ENCODE measurements around the gene MNDA.
"Not testable (repeated sequence)": the region's sequence is repeated elsewhere in the genome, so short reads cannot be mapped to it uniquely, and the experiment has no call there.

The MNDA gene

DNA sequence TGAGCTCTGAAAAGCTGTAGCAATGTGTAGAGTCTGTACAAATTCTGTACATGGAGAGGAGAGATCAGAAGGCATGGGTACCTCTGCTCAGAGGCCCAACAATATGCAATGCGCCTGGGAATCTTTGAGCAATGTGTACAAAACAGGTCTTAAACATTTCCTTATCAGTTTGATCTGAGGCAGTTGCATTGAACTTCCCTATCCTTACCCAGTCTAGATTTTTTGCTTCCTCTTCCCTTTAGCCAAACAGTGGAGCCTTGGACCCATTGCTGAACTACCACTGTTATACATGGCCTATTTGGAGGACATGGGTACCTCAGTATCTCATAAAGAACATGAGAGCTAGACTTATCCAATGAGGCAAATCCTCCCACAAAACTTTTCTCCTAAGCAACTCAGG is 12.6 kb upstream of the MNDA start:
- Histone ChIP-seq H3K36me3 (ENCODE audit: insufficient read depth, low read length) (no peaks in the 10 kb centered on the region), H3K9me3 (ENCODE audit: control insufficient read depth, insufficient read depth, low read length) (no peaks in the 10 kb centered on the region), H3K9ac (ENCODE audit: low read depth, low read length) (no peak overlapping the region), H3K4me1 (ENCODE audit: insufficient read depth, low read length) (no peaks in the 10 kb centered on the region)

DNA sequence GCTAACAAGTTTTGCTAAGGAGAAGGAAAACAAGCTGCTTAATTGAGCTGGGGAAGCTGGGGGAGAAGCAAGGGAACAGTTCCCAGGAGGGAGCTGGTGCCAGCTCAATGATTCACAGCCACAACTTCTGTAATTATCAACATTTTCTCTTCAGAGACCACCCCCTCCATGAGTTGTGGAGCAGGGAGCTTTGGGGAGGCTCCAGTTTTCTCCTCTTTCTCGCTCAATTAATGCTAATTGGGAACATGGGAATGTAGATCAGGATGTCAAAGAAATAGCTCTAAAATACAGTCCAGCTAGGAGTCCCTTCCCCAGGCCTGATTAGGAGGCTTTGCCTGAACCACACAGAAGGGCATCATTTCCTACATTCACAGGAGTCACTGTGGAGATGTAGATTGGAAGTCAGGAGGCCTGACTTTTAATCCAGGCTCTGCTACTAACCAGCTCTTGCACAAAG is 12.1 kb upstream of the MNDA start:
- no peaks in the 10 kb centered on the region for H3K9me3 ChIP-seq (ENCODE audit: control insufficient read depth, insufficient read depth, low read length)
- H3K4me1 ChIP-seq (ENCODE audit: insufficient read depth, low read length) = no peaks in the 10 kb centered on the region
- no peak overlapping the region for H3K9ac ChIP-seq (ENCODE audit: low read depth, low read length)
- H3K36me3 ChIP-seq (ENCODE audit: insufficient read depth, low read length) = no peaks in the 10 kb centered on the region

GRCh38 chr1:158819461-158820443 is 11.4 kb upstream of the MNDA start:
- no peaks in the 10 kb centered on the region for H3K9me3 ChIP-seq (ENCODE audit: control insufficient read depth, insufficient read depth, low read length)
- H3K4me1 ChIP-seq (ENCODE audit: insufficient read depth, low read length) = no peaks in the 10 kb centered on the region
- H3K36me3 ChIP-seq (ENCODE audit: insufficient read depth, low read length) = no peaks in the 10 kb centered on the region
- H3K9ac ChIP-seq (ENCODE audit: low read depth, low read length) = no peak overlapping the region

DNA sequence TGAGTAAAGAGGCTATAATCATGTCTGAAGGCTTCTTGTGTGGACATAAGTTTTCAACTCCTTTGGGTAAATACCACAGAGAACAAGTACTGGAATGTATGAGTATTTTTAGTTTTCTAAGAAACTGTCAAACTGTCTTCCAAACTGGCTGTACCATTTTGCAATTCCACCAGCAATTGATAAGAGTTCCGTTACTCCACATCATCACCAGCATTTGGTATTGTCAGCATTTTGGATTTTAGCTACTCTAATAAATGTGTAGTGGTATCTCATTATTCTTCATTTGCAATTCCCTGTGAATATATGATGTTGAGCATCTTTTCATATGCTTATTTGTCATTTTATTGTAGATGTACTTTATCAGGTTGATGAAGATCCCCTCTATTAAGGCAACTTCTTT is 9.4 kb upstream of the MNDA start:
- H3K9me3 ChIP-seq (ENCODE audit: control insufficient read depth, insufficient read depth, low read length) = no peaks in the 10 kb centered on the region
- H3K36me3 ChIP-seq (ENCODE audit: insufficient read depth, low read length) = no peaks in the 10 kb centered on the region
- H3K4me1 ChIP-seq (ENCODE audit: insufficient read depth, low read length) = no peaks in the 10 kb centered on the region
- H3K9ac ChIP-seq (ENCODE audit: low read depth, low read length) = no peak overlapping the region

- H3K36me3 ChIP-seq (ENCODE audit: insufficient read depth, low read length) = no peaks in the 10 kb centered on the region
- no peaks in the 10 kb centered on the region for H3K4me1 ChIP-seq (ENCODE audit: insufficient read depth, low read length)
- H3K9ac ChIP-seq (ENCODE audit: low read depth, low read length) = no peak overlapping the region
- H3K9me3 ChIP-seq (ENCODE audit: control insufficient read depth, insufficient read depth, low read length) = no peaks in the 10 kb centered on the region
Measured at GRCh38 chr1:158830074-158830677, 975 bp upstream of the MNDA start.

DNA sequence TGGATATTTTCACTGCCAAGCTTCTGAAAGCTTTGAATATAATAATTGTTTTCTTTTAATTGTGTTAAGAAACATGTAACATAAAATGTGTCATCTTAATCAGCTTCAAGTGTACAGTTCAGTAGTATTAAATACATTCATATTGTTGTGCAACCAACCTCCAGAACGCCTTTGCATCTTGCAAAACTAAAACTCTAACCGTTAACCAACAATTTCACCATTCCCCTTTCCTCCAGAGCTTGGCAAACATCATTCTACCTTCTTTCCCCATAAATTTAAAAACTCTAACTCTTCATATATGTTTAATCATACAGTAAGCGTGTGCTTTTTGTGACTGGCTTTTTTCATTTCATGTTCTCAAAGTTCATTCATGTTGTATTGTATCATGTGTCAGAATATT is 2.1 kb downstream of the MNDA start:
- Histone ChIP-seq H3K36me3 (ENCODE audit: insufficient read depth, low read length) (no peaks in the 10 kb centered on the region), H3K4me1 (ENCODE audit: insufficient read depth, low read length) (no peaks in the 10 kb centered on the region), H3K9me3 (ENCODE audit: control insufficient read depth, insufficient read depth, low read length) (no peaks in the 10 kb centered on the region), H3K9ac (ENCODE audit: low read depth, low read length) (no peak overlapping the region)

GRCh38 chr1:158836038-158836437 is 4.9 kb downstream of the MNDA start:
- Histone ChIP-seq H3K9ac (ENCODE audit: low read depth, low read length) (no peak overlapping the region), H3K4me1 (ENCODE audit: insufficient read depth, low read length) (no peaks in the 10 kb centered on the region), H3K36me3 (ENCODE audit: insufficient read depth, low read length) (no peaks in the 10 kb centered on the region), H3K9me3 (ENCODE audit: control insufficient read depth, insufficient read depth, low read length) (no peaks in the 10 kb centered on the region)

DNA sequence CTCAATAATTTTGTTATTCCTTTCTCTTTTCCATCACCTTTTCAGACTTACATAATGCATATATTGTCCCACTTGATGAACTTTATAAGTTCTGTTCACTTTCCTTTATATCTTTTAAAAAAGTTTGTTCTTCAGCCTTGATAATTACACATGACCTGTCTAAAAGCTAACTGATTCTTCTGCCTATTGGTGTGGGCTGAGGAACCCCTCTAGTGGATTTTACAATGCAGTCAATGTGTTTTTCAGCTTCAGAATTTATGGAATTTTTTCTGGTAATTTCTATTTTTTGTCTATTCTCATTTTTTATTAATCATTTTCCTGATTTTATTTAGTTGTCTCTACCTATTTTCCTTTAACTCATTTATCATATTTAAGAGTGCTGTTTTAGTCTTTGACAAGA is 7.5 kb downstream of the MNDA start:
- Histone ChIP-seq H3K9ac (ENCODE audit: low read depth, low read length) (no peak overlapping the region), H3K36me3 (ENCODE audit: insufficient read depth, low read length) (no peaks in the 10 kb centered on the region), H3K4me1 (ENCODE audit: insufficient read depth, low read length) (no peaks in the 10 kb centered on the region), H3K9me3 (ENCODE audit: control insufficient read depth, insufficient read depth, low read length) (no peaks in the 10 kb centered on the region)

- H3K4me1 ChIP-seq (ENCODE audit: insufficient read depth, low read length) = no peaks in the 10 kb centered on the region
- no peak overlapping the region for H3K9ac ChIP-seq (ENCODE audit: low read depth, low read length)
- H3K9me3 ChIP-seq (ENCODE audit: control insufficient read depth, insufficient read depth, low read length) = no peaks in the 10 kb centered on the region
- H3K36me3 ChIP-seq (ENCODE audit: insufficient read depth, low read length) = no peaks in the 10 kb centered on the region
Measured at GRCh38 chr1:158839566-158839965, 8.4 kb downstream of the MNDA start.

DNA sequence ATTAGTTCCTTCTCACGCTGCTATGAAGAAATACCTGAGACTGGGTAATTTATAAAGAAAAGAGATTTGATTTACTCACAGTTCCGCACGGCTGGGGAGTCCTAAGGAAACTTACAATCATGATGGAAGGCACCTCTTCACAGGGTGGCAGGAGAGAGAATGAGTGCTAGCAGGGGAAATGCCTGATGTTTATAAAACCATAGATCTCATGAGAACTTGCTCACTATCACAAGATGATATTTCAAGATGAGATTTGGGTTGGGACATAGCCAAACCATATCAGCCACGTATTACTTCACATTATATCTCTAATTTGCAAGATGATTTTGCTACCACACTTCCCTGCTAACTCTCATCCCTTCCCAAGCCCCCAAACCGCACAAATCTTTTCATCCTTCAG is 9.1 kb downstream of the MNDA start:
- no peaks in the 10 kb centered on the region for H3K4me1 ChIP-seq (ENCODE audit: insufficient read depth, low read length)
- no peaks in the 10 kb centered on the region for H3K36me3 ChIP-seq (ENCODE audit: insufficient read depth, low read length)
- H3K9me3 ChIP-seq (ENCODE audit: control insufficient read depth, insufficient read depth, low read length) = no peaks in the 10 kb centered on the region
- no peak overlapping the region for H3K9ac ChIP-seq (ENCODE audit: low read depth, low read length)

DNA sequence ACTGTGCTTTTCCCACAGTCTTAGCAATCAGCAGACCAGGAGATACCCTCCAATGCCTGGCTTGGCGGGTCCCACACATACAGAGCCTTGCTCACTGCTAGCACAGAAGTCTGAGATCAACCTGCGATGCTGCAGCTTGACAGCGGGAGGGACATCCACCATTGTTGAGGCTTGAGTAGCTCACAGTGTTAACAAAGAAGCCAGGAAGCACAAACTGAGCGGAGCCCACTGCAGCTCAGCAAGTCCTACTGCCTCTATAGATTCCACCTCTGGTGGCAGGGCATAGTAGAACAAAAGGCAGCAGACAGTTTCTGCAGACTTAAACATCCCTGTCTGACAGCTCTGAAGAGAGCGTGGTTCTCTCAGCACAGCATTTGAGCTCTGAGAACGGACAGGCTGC is 33.4 kb downstream of the MNDA start:
- no peak overlapping the region for H3K9ac ChIP-seq (ENCODE audit: low read depth, low read length)
- no peaks in the 10 kb centered on the region for H3K36me3 ChIP-seq (ENCODE audit: insufficient read depth, low read length)
- H3K9me3 ChIP-seq (ENCODE audit: control insufficient read depth, insufficient read depth, low read length) = no peaks in the 10 kb centered on the region
- no peaks in the 10 kb centered on the region for H3K4me1 ChIP-seq (ENCODE audit: insufficient read depth, low read length)

GRCh38 chr1:158870438-158870837 is 39.3 kb downstream of the MNDA start:
- H3K9ac ChIP-seq (ENCODE audit: low read depth, low read length); H3K4me1 ChIP-seq (ENCODE audit: insufficient read depth, low read length); H3K36me3 ChIP-seq (ENCODE audit: insufficient read depth, low read length); H3K9me3 ChIP-seq (ENCODE audit: control insufficient read depth, insufficient read depth, low read length): not testable (repeated sequence)

DNA sequence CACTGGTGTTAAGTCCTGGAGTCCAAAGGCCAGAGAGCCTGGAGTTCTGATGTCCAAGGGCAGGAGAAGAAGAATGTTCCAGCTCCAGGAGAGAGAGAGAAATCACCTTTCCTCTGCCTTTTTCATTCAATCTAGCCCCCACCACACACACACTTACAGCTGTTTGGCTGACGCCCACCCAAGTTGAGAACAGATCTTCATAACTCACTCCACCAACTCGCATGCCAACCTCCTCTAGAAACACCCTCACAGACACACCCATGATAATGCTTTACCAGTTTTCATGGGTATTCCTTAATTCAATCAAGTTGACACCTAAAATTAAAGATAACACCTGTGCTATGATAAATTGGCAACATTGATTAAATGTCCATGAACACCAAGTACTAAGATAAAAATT is 42.0 kb downstream of the MNDA start:
- H3K36me3 ChIP-seq (ENCODE audit: insufficient read depth, low read length) = no peaks in the 10 kb centered on the region
- H3K9ac ChIP-seq (ENCODE audit: low read depth, low read length) = no peak overlapping the region
- H3K4me1 ChIP-seq (ENCODE audit: insufficient read depth, low read length) = no peaks in the 10 kb centered on the region
- no peaks in the 10 kb centered on the region for H3K9me3 ChIP-seq (ENCODE audit: control insufficient read depth, insufficient read depth, low read length)

- H3K9ac ChIP-seq (ENCODE audit: low read depth, low read length) = no peak overlapping the region
- no peaks in the 10 kb centered on the region for H3K36me3 ChIP-seq (ENCODE audit: insufficient read depth, low read length)
- H3K9me3 ChIP-seq (ENCODE audit: control insufficient read depth, insufficient read depth, low read length) = no peaks in the 10 kb centered on the region
- no peaks in the 10 kb centered on the region for H3K4me1 ChIP-seq (ENCODE audit: insufficient read depth, low read length)
Measured at GRCh38 chr1:158893654-158894053, 62.5 kb downstream of the MNDA start.

DNA sequence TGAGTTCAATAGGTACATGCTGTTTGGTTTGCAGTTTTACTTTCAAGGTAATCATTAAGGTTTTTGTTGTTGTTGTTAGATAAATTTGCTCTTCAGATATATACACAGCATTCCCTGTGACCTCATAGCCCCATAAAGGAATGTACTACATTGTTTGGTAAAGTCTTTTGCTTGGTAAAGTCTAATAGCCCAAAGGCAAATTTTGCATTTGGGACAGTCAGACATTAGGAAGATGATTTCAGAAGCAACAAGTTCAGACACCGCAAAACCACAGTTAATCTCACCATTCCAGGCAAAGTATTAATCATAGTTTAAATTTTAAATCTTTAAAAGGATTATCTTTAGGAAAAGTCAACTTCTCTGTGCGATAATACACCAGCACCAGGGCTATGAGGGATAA is 67.6 kb downstream of the MNDA start:
- no peaks in the 10 kb centered on the region for H3K9me3 ChIP-seq (ENCODE audit: control insufficient read depth, insufficient read depth, low read length)
- no peak overlapping the region for H3K9ac ChIP-seq (ENCODE audit: low read depth, low read length)
- H3K4me1 ChIP-seq (ENCODE audit: insufficient read depth, low read length) = no peaks in the 10 kb centered on the region
- H3K36me3 ChIP-seq (ENCODE audit: insufficient read depth, low read length) = no peaks in the 10 kb centered on the region
